COLO668 (cell line): Measurements from ENCODE around the gene STX11.
A peak's percentile ranks its signal among the peaks of the same experiment; 100 is the strongest.

Experiments used
- DNase-seq: peaks from one replicate; lab custom pipeline; 2025; ENCODE audit not compliant: unreplicated experiment; lab: John Stamatoyannopoulos, UW

The STX11 gene

GRCh38 chr6:144214029-144214428 lies 63.7 kb downstream of the STX11 start:
- no peak for DNase-seq

- no peak for DNase-seq
These were observed 64.5 kb downstream of the STX11 start for GRCh38 chr6:144214622-144215401.

GRCh38 chr6:144215402-144215931 lies 65.2 kb downstream of the STX11 start:
- peak; percentile 15 for DNase-seq

- peak; percentile 91 for DNase-seq
These were observed 65.8 kb downstream of the STX11 start for GRCh38 chr6:144215932-144216667.

GRCh38 chr6:144216668-144217218 lies 66.4 kb downstream of the STX11 start:
- peak; percentile 77 for DNase-seq

GRCh38 chr6:144217264-144217663 lies 66.9 kb downstream of the STX11 start:
- no peak for DNase-seq

- no peak for DNase-seq
These were observed 67.5 kb downstream of the STX11 start for GRCh38 chr6:144217797-144218196.

GRCh38 chr6:144219056-144219685 lies 68.9 kb downstream of the STX11 start:
- DNase-seq = no peak

- no peak for DNase-seq
These were observed 69.9 kb downstream of the STX11 start for GRCh38 chr6:144220031-144220790.

- no peak for DNase-seq
These were observed 73.4 kb downstream of the STX11 start for GRCh38 chr6:144223686-144224085.

GRCh38 chr6:144231721-144232120 lies 81.4 kb downstream of the STX11 start:
- no peak for DNase-seq

- no peak for DNase-seq
These were observed 82.0 kb downstream of the STX11 start for GRCh38 chr6:144232176-144232831.

GRCh38 chr6:144232832-144233230 lies 82.5 kb downstream of the STX11 start:
- no peak for DNase-seq

GRCh38 chr6:144234399-144234798 lies 84.1 kb downstream of the STX11 start:
- DNase-seq = no peak

- no peak for DNase-seq
These were observed 84.6 kb downstream of the STX11 start for GRCh38 chr6:144234935-144235334.
